Spleen (tissue), 11 donors: ENCODE data around the gene TEX10. TPM values are rescaled to one million over a fixed set of nuclear protein-coding genes. Genes with fewer than 3 reads are reported as not detected.
"Not testable (repeated sequence)": the region's sequence is repeated elsewhere in the genome, so short reads cannot be mapped to it uniquely, and the experiment has no call there.

Source experiments
- DNase-seq: peaks from one replicate; pipeline ENCODE4 v3.0.0-alpha.2; 2020
- H3K27ac ChIP-seq, 8 donors: fragments of 200-600 bp; sonication (generic) in 7 of 8; 1 replicate in 4 of 8; 2 replicates in 4 of 8; pipeline versions ENCODE4 v1.5.0 to v1.8.0; 2016 to 2021; ENCODE audit warnings: inconsistent platforms in 4 of 8, mild to moderate bottlenecking in 4 of 8, moderate library complexity in 1 of 8
- H3K27me3 ChIP-seq, 7 donors: fragments of 200-600 bp; sonication (generic) in 6 of 7; replicated peaks in 1 of 7; 1 replicate in 4 of 7; 2 replicates in 3 of 7; pipeline versions ENCODE4 v1.5.0 to v1.8.0; 2016 to 2021; ENCODE audit warnings: inconsistent platforms in 3 of 7, mild to moderate bottlenecking in 1 of 7
- H3K36me3 ChIP-seq, 6 donors: fragments of 200-600 bp; sonication (generic) in 5 of 6; 1 replicate in 4 of 6; 2 replicates in 2 of 6; pipeline versions ENCODE4 v1.5.0 to v1.8.0; 2016 to 2021; ENCODE audit warnings: inconsistent platforms in 2 of 6
- H3K4me1 ChIP-seq, 6 donors: fragments of 200-600 bp; sonication (generic) in 5 of 6; 1 replicate in 3 of 6; 2 replicates in 3 of 6; pipeline versions ENCODE4 v1.5.0 to v1.8.0; 2016 to 2021; ENCODE audit warnings: inconsistent platforms in 3 of 6
- H3K4me3 ChIP-seq, 8 donors: fragments of 200-600 bp; sonication (generic) in 7 of 8; 1 replicate in 4 of 8; 2 replicates in 4 of 8; pipeline versions ENCODE4 v1.5.0 to v1.8.0; 2016 to 2021; ENCODE audit warnings: inconsistent platforms in 4 of 8, mild to moderate bottlenecking in 4 of 8, moderate library complexity in 2 of 8
- H3K9me3 ChIP-seq, 8 donors: fragments of 200-600 bp; sonication (generic) in 7 of 8; 1 replicate in 4 of 8; 2 replicates in 4 of 8; pipeline versions ENCODE4 v1.5.0 to v1.8.0; 2016 to 2021; ENCODE audit warnings: inconsistent platforms in 4 of 8
- CTCF ChIP-seq, 11 experiments: fragments of 200-600 bp in 7 of 11; fragments of 450-650 bp in 4 of 11; sonication (generic) in 4 of 11; IDR thresholded peaks in 8 of 11; conservative IDR thresholded peaks in 3 of 11; 1 replicate in 7 of 11; 2 replicates in 4 of 11; pipeline versions ENCODE4 v1.4.0 to v1.8.0; 2016 to 2021; ENCODE audit warnings: antibody characterized with exemption in 11 of 11, inconsistent platforms in 4 of 11, mild to moderate bottlenecking in 1 of 11
- POLR2A ChIP-seq, 3 donors: fragments of 450-650 bp; IDR thresholded peaks; one replicate each; pipeline ENCODE4 v1.5.1; 2017; ENCODE audit warnings: antibody characterized with exemption in 3 of 3, mild to moderate bottlenecking in 1 of 3
- POLR2AphosphoS5 ChIP-seq, 3 donors: sonication (generic); formaldehyde crosslinking; IDR thresholded peaks; one replicate each; pipeline ENCODE4 v1.5.1; 2017; ENCODE audit warnings: antibody characterized with exemption in 3 of 3
- WGBS, 5 donors: extraction: QIAGEN DNeasy Blood & Tissue Kit in 3 of 5; methylation state at CpG; one replicate each; pipeline versions ENCODE4 v1.1.5 to v1.1.7; 2013 to 2018; 5-methylcytosine and 5-hydroxymethylcytosine counted together
- intact Hi-C: fragments of 100-400 bp; cut with DNase I; formaldehyde crosslinking; loops from one replicate; pipeline ENCODE4 v1.15.0; 2023; ENCODE audit warnings: low total_unique reads
- polyA plus RNA-seq, 3 donors: library from polyadenylated mRNA; stranded (reverse); fragments of 200-250 nt; gene quantifications; one replicate each; pipeline ENCODE4 v1.2.1, GENCODE V29; 2013
- total RNA-seq, 7 donors: library from RNA; depleted of rRNA in 3 of 7; stranded (reverse); fragments of >200 nt in 3 of 7; fragmentation: NEBNext Ultra II Directional in 4 of 7; extraction: Animal tissue kit (Norgen Biotek cat#: 25700) in 4 of 7; gene quantifications; one replicate each; pipeline versions ENCODE4 v1.1.0 to v1.2.1, GENCODE V29; 2016 to 2021
- donor health status: healthy with polysubstance abuse.
- donor health status: DM: no; HTN: no; CAD: no; lungs with moderate emphysema.
- donor health status: DM: no; HTN: no; CAD: no.
- donor health status: Bipolar disorder and iron deficiency.
- donor health status: healthy.
- donor health status: DM: no; HTN: no; CAD: no.
- donor health status: DM: yes; HTN: yes; CAD: no.

TEX10 gene
- total and polyA plus RNA-seq, 10 donors: 8.6 to 26.0 (median 17.0) TPM

GRCh38 chr9:100396769-100397168 is 44.0 kb upstream of the TEX10 start:
- no peaks in the 10 kb centered on the region for H3K27me3 ChIP-seq
- no peaks in the 10 kb centered on the region for H3K4me1 ChIP-seq
- no peak for DNase-seq
- peaks cover 0 to 13% (median 0%) of the 10 kb centered on the region in 8 donors for H3K9me3 ChIP-seq
- H3K27ac ChIP-seq: no peak overlapping the region
- WGBS, 5 donors: 94 to 97% (median 96%) methylated on average over 9 of the region's 9 CpGs
- intact Hi-C loops: no loop called here
- peaks cover 0 to 8% (median 0%) of the 10 kb centered on the region in 6 donors for H3K36me3 ChIP-seq
- H3K4me3 ChIP-seq: no peak overlapping the region
- TF ChIP-seq POLR2AphosphoS5 (IDR thresholded peaks at IDR 0.05): no peak
- no peak for TF ChIP-seq POLR2A (IDR thresholded peaks at IDR 0.05)
- TF ChIP-seq CTCF (IDR thresholded peaks at IDR 0.05 in 8 of 11, conservative IDR thresholded peaks at IDR 0.05 in 3 of 11): no peak

GRCh38 chr9:100394816-100395215 is 42.1 kb upstream of the TEX10 start:
- H3K27me3 ChIP-seq: no peaks in the 10 kb centered on the region
- no peaks in the 10 kb centered on the region for H3K4me1 ChIP-seq
- no peak overlapping the region for H3K4me3 ChIP-seq
- peaks cover 0 to 8% (median 0%) of the 10 kb centered on the region in 6 donors for H3K36me3 ChIP-seq
- intact Hi-C loops: no loop called here
- WGBS, 5 donors: 40 to 64% (median 49%) methylated on average over 2 of the region's 2 CpGs
- TF ChIP-seq POLR2A (IDR thresholded peaks at IDR 0.05) (no peak), CTCF (IDR thresholded peaks at IDR 0.05 in 8 of 11, conservative IDR thresholded peaks at IDR 0.05 in 3 of 11) (no peak), POLR2AphosphoS5 (IDR thresholded peaks at IDR 0.05) (no peak)
- H3K27ac ChIP-seq: no peak overlapping the region
- H3K9me3 ChIP-seq: peaks cover 0 to 13% (median 0%) of the 10 kb centered on the region in 8 donors
- no peak for DNase-seq

- Histone ChIP-seq H3K27me3 (no peaks in the 10 kb centered on the region), H3K27ac (no peak overlapping the region), H3K4me1 (no peaks in the 10 kb centered on the region), H3K36me3 (peaks cover 0 to 8% (median 0%) of the 10 kb centered on the region in 6 donors), H3K9me3 (peaks cover 0 to 13% (median 0%) of the 10 kb centered on the region in 8 donors), H3K4me3 (no peak overlapping the region)
- no peak for TF ChIP-seq POLR2A (IDR thresholded peaks at IDR 0.05)
- no peak for TF ChIP-seq CTCF (IDR thresholded peaks at IDR 0.05 in 8 of 11, conservative IDR thresholded peaks at IDR 0.05 in 3 of 11)
- intact Hi-C loops: no loop called here
- DNase-seq: no peak
Observed at GRCh38 chr9:100394032-100394695, 41.4 kb upstream of the TEX10 start.

- H3K36me3 ChIP-seq, H3K4me3 ChIP-seq, H3K27ac ChIP-seq, DNase-seq, H3K27me3 ChIP-seq, H3K4me1 ChIP-seq, intact Hi-C loops: not testable (repeated sequence)
- H3K9me3 ChIP-seq: peaks cover 0 to 13% (median 0%) of the 10 kb centered on the region in 8 donors
- WGBS, 5 donors: 93 to 98% (median 96%) methylated on average over 16 to 21 of the region's 21 CpGs
Observed at GRCh38 chr9:100392989-100393388, 40.2 kb upstream of the TEX10 start.
